NB4 (cell line): Measurements from ENCODE around the gene SCYGR4.
"Not testable (repeated sequence)": the region's sequence is repeated elsewhere in the genome, so short reads cannot be mapped to it uniquely, and the experiment has no call there.

Experiments
- DNase-seq: peaks from one replicate; pipeline ENCODE4 v3.0.0; 2010; ENCODE audit warnings: low read depth
- H3K4me3 ChIP-seq: one replicate; pipeline ENCODE4 v1.5.1; 2011; ENCODE audit warnings: mild to moderate bottlenecking, low read depth, low read length, moderate library complexity
- CTCF ChIP-seq: IDR thresholded peaks from one replicate; pipeline ENCODE4 v1.5.1; 2012; ENCODE audit warnings: low read depth, low read length
- MAX ChIP-seq: IDR thresholded peaks from 2 replicates; pipeline ENCODE4 v1.6.1; 2011; ENCODE audit warnings: low read depth, low read length
- MYC ChIP-seq: IDR thresholded peaks from 2 replicates; pipeline ENCODE4 v1.6.1; 2011; ENCODE audit warnings: low read depth, low read length
- POLR2A ChIP-seq: IDR thresholded peaks from 2 replicates; pipeline ENCODE4 v1.6.1; 2011; ENCODE audit warnings: mild to moderate bottlenecking; ENCODE audit not compliant: insufficient read length; ENCODE audit errors: extremely low read depth

The SCYGR4 gene

DNA sequence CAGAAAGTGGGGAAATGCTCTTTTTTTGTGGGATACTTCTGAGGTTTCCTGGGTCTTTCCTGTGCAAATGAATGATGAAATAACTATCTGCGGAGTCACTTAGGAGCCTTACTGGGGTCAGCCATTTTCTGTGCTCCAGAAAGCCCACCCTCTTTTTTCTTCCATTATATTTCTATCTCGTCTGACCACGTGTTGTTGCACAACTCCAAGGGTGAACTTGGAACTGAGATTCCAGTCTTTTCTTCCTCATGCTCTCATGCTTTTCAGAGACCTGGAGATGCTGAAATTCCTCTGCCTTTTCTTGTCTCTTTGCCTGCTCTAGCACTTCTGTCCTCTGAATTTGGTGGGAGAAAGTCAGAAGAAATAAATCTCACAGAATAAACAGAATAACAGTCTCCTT is 44.5 kb downstream of the SCYGR4 start:
- H3K4me3 ChIP-seq = no peak overlapping the region
- TF ChIP-seq MYC = no peak
- no peak for TF ChIP-seq POLR2A
- TF ChIP-seq CTCF = no peak
- TF ChIP-seq MAX = 0 out of 2 replicates have a peak, but pooled peaks have one; percentile 32
- DNase-seq = no peak

GRCh38 chr2:227665189-227665940 is 48.1 kb downstream of the SCYGR4 start:
- no peak for DNase-seq
- H3K4me3 ChIP-seq = no peak overlapping the region
- no peak for TF ChIP-seq MYC
- no peak for TF ChIP-seq CTCF
- no peak for TF ChIP-seq MAX
- no peak for TF ChIP-seq POLR2A

- not testable (repeated sequence) for H3K4me3 ChIP-seq
- DNase-seq = peak; percentile 42
Measured at GRCh38 chr2:227666631-227667170, 49.4 kb downstream of the SCYGR4 start, which contains the start of gene SCYGR5. SCYGR5 (plus strand) TSS chr2:227666804; CDS start chr2:227666804, 0 bp downstream.
